Measurements from ENCODE around the gene BMP8A.
"Not testable (repeated sequence)": the region's sequence is repeated elsewhere in the genome, so short reads cannot be mapped to it uniquely, and the experiment has no call there.

The BMP8A gene

DNA sequence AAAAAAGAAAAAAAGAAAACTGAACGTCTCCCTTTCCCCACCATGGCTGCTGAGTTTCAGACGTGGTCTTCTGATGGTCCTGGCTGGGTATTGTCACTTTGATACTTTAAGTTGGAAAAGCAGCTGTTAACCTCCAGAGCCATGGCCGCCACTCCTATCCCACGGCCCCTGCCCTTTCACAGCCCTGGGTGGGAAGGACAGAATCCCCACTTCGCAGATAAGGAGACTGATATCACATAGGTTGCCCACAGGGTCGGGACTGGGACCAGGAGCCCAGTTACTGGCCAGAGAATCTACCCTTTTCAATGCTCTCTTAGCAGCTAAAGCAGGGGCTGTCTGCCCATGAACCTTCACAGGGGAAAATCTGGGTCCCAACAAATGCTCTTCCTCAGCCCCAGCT lies 16.8 kb downstream of the BMP8A start:
- no peak for DNase-seq

DNA sequence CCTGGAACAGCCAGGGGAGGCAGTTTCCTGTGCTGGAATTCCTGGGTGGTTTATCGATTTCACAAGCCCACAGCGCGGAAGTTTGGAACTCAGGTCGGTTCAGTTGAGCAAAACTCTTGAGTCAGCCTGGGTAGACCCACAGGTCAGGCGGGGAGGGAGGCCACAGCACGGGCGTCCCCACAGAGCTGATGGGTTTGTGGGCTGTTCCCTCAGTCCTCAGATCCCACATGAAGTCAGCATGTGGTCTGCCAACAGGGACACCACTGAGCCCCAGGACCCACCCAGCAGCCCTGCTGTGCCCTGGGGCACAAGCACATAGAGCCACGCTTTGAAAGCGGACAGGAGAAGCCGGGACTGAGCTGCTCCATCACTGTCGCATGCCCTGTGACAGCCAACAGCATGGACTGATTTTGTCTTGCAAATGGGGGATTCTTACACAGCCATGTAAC lies 17.4 kb downstream of the BMP8A start:
- DNase-seq: no peak

DNA sequence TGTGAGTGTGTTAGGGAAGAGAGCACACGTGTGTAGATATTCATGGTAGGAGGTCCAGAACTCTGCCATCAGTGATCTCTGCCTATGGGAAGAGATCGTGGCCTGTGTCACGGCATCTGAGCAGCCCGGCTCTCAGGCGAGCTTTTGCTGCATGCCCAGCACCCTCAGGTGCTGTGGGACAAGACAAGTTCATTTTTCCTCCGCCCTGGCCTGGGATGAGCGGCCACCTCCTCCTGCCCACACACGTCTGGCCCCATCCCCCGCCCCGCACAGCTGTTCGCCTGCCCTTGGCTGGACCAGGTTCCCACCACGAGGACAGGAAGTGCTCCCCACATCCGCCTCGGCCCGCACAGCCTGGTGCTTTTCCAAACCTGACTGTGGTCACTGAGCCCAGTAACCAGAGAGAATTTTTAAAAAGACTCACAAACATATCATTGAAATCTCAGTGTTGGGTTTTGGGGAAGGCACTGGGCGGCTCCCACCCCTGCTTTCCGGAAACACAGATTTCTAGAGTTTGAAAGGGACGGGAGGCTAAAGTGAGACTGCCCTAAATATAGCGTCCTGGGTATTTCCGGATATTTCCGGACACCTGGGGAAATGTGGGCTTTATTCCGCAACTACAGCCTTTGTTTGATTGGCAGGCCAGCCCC lies 18.0 kb downstream of the BMP8A start:
- no peak for DNase-seq

DNA sequence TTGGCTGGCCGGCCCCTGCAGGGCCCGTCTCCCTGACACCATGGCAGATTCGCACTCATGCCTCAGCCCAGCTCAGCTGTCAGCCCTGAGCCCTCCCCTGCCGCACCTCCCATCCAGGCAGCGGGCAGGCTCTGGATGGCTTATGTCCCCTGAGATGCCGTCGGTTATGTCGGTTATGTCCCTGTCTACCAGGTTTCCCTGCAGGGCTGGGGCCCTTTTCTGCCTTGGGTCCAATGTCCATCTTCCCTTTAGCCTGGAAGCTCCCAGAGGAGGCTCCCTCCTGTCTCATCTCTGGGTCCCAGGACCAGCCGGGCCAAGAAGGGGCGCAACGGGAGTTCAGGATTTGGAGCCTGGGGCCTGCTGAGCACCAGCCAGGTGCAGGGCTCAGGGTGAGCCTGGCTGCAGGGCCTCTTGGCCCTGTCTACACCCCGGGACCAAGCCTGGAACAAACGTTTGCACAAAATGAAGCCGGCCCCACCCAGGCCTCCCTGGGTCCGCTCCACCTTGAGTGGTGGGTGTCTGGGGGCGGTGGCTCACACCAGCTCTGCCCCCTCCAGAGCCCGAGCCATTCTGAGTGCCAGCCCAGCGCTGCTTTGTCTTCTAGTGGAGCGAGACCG lies 19.2 kb downstream of the BMP8A start:
- DNase-seq: not testable (repeated sequence)

DNA sequence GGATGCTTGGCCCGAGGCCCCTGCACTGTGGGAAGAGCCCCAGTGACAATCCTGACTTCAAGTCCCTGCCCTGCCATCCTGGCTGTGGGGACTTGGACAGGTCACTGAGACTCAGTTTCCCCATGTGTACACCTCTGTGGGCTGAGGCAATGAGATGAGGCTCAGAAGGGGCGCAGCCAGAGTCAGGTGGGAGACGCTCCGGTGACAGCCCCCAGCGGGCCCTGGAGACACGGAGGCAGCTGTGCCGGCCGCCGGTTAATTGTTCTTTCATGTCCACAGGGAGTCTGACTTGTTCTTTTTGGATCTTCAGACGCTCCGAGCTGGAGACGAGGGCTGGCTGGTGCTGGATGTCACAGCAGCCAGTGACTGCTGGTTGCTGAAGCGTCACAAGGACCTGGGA lies 20.0 kb downstream of the BMP8A start:
- DNase-seq: not testable (repeated sequence)

DNA sequence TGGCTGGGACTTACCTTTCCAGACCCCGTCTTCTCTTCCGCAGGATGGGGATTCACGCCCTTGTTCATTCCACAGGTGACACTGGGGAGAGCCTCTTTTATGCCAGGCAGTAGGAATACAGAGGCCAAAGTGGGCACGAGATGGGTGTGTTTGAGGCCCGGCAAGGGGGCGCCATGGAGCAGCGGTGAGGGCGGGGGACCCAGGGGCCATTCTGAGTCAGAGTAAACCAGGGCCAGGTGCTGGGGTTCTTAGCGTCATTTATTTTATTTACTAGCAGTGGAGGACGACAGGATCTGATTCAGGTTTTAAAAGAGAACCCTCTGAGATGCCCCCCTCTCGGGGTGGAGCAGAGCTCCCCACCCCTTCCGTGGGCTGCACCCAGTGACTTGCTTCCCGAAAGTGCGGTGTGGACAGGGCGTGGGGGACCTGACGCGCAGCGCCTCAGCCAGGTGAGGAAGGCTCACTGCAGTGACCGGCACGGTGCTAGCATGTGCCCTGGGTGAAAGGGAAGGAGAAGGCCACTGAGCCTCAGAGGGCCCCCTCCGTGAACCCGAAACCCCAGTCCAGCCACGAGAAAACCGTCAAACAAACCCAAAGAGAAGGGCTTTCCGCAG lies 20.9 kb downstream of the BMP8A start:
- DNase-seq: not testable (repeated sequence)

DNA sequence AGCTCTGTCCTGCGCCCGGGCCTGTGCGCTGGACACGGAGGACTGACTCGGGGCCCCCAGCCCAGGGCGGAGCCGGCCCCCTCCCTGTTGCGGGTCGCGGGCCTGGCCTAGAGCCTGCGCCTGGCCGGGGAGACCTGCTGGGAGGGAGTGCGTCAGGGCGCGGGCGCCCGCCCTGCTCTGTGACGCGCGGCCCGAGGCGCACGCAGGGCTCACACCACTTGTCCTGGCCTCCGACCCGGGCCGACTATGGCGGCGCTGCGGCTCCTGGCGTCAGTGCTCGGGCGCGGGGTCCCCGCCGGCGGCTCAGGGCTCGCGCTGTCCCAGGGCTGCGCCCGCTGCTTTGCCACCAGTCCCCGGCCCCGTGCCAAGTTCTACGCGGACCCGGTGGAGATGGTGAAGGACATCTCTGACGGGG lies 23.3 kb downstream of the BMP8A start:
- not testable (repeated sequence) for DNase-seq

DNA sequence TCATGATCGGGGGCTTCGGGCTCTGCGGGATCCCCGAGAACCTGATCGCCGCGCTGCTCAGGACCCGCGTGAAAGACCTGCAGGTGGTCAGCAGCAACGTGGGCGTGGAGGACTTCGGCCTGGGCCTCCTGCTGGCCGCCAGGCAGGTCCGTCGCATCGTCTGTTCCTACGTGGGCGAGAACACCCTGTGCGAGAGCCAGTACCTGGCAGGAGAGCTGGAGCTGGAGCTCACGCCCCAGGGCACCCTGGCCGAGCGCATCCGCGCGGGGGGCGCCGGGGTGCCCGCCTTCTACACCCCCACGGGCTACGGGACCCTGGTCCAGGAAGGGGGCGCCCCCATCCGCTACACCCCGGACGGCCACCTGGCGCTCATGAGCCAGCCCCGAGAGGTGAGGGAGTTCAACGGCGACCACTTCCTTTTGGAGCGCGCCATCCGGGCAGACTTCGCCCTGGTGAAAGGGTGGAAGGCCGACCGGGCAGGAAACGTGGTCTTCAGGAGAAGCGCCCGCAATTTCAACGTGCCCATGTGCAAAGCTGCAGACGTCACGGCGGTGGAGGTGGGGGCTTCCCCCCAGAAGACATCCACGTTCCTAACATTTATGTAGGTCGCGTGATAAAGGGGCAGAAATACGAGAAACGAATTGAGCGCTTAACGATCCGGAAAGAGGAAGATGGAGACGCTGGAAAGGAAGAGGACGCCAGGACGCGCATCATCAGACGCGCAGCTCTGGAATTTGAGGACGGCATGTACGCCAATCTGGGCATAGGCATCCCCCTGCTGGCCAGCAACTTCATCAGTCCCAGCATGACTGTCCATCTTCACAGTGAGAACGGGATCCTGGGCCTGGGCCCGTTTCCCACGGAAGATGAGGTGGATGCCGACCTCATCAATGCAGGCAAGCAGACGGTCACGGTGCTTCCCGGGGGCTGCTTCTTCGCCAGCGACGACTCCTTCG lies 24.0 kb downstream of the BMP8A start:
- not testable (repeated sequence) for DNase-seq

DNA sequence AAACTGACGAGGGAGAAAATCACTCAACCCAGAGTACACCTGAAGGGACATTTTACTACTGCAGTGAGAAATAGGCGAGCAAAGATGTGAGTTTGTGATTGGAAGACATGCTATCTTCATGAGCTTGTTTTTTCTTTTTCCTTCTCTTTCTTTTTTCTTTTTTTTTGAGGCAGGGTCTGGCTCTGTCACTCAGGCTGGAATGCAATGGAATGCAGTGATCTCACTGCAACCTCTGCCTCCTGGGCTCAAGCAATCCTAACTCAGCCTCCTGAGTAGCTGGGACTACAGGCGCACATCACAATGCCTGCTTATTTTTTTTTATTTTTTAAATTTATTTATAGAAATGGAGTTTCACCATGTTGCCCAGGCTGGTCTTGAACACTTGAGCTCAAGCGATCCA lies 25.4 kb downstream of the BMP8A start:
- not testable (repeated sequence) for DNase-seq

DNA sequence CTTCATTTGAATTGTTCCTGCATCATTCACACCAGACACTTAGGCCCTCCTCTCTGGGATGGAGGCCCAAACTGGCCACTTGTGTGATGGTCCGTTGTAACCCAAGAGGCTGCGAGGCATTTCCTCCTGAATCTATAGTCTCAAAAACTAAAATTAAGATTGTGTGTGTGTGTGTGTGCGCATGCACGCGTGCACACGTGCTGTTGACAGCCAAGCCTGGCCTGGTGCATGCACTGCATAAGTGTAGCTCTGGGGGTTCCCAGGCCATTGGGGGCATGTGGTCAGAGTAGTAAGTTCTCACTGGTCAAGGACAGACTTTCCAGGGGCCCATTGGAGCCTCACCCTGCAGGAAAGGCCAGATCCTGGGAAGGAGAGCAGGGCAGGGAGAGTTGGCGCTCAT lies 26.5 kb downstream of the BMP8A start:
- not testable (repeated sequence) for DNase-seq

DNA sequence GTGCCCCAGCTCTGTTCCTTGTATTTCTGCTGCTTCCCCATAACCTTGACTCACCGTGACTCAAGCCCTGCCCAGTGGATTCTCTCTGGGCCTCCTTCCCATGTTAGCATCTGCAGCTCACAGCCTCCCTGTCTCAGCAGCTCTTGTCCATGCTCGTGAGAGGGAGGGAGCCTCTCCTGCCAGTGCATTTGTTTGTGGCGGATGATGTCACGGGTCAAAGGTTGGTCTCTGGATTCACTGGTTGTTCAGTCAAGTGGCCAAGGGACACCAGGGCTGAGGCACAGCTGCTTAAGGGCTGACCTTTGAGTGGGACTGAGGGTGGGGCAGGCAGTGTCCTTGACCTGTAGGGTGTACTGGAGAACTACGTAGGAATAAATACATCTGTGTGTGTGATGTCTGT lies 27.9 kb downstream of the BMP8A start:
- DNase-seq: not testable (repeated sequence)

DNA sequence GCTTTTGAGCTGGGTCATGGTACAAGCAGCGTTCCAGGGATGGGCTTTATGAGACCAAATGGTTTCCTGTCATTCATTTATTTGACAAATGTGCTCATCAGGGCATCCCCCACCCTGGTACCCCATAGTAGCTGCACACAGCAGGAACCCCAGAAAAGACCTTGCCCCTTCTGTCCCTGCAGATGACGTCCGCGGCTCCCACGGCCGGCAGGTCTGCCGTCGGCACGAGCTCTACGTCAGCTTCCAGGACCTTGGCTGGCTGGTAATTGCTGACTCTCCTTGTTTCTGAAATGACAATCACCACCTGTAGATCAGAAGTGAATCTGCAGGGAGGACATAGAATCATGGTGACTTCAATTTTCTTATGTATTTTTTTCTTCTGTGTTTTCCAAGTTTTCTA lies 30.8 kb downstream of the BMP8A start:
- not testable (repeated sequence) for DNase-seq

DNA sequence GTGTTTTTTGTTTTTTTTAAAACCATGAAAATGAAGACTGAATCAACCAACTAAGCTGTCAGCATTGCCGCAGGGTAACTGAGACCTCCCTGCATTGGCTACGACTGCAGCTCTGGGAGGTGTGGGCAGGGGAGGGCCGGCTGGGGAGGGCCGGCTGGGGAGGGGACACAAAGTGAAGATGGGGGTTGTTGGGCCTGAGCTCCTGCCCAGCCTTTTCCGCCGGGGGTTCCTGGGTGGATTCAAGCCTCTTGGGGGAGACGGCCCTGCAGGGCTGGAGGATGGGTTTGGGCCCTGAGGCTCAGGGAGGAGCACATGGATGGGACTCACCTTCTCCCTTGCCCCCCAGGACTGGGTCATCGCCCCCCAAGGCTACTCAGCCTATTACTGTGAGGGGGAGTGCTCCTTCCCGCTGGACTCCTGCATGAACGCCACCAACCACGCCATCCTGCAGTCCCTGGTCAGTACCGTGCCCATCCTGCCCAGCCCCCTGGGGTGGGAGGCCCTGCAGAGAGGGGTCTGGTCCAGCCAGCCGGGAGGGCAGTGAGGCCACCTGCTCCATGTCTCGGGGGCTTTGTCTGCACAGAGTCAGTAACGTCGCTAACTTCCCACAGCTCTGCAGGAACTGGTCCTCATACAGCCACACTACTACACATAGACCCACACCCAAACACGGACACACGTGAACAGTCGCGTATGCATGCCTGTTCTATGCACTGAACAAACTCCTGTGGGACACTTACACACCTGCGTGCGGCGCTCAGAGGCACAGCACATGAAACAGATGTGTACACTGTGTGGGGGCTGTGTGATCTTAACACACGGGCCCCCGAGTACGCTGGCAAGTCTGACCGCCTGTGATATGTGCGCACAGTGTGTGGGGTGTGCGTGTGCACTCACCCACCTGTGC lies 31.5 kb downstream of the BMP8A start:
- DNase-seq: no peak

DNA sequence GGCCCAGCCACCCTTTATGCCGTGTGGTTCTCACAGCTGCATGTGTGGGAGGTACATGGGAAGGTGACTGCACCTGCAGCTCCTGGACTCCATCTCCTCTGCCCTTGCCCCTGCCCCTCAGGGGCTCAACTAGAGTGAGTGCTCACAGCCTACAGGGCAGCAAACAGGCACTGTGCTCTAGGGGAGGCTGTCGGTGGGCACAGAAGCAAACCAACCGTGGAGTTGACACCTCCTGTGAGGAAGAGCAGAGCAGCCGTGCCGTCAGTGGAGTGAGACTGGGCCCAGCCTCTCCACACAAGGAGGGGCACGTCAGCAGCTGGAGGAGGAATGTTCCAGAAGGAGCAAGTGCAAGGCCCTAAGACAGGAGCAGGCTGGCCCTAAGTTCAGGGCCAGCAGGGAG lies 32.7 kb downstream of the BMP8A start:
- no peak for DNase-seq

DNA sequence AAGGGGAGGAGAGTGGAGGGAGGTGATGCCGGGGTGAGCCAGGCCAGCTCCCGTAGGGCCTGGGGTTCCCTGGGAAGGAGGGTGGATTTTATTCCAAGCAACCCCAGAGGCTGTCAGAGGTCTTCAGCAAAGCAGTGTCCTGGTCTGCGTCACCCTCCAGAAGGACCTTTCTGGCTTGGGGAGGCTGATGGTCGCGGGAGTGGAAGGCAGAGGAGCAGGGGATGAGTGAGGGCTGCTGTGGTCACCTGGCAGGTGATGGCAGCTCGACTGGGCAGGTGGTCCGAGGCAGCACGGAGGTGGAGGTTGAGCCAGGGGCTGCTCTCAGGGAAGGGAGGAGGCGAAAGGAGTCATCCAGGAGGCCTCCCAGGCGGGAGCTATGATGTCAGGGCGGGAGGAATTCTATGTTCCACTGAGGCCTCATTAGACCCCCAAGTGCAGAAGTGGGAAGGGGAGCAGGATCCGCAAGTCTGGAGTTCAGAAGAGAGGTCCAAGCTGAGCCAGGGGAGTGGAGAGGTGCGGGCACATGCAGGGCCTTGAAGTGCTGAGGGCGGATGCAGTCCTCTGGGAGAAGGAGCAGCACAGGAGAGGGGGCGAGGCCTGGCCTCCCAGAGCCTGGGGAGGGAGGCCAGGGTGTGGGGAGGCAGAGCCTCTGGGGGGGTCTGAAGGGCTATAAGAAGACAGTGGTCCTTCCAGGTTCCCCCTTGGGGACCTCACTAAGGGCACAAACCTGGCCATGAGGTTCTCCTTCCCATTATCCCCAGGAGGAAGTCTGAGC lies 33.3 kb downstream of the BMP8A start:
- DNase-seq: no peak

DNA sequence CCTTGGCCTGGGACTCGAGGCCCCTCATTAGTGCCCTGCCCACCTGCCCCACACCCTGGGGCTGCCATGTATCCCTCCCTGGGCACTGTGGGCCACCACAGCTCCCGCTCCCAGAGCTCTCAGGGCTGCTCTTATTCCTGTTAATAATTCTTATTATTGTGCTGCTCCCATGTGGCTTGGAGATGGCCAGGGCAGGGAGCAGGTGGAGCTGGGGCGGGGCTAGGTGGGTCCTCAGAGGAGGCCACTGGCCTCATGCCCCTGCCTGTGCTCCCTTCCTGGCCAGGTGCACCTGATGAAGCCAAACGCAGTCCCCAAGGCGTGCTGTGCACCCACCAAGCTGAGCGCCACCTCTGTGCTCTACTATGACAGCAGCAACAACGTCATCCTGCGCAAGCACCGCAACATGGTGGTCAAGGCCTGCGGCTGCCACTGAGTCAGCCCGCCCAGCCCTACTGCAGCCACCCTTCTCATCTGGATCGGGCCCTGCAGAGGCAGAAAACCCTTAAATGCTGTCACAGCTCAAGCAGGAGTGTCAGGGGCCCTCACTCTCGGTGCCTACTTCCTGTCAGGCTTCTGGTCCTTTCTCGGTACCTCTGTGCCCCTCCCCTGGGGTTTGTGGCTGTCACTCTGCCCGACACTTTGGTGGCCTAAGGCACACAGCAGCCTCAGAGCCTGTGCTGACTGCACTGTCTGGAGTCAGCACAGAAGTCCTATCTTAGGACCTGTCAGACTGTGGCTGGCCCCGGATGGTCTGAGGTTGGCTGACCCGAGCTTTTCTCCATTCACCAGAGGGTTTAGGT lies 34.1 kb downstream of the BMP8A start:
- DNase-seq: no peak

DNA sequence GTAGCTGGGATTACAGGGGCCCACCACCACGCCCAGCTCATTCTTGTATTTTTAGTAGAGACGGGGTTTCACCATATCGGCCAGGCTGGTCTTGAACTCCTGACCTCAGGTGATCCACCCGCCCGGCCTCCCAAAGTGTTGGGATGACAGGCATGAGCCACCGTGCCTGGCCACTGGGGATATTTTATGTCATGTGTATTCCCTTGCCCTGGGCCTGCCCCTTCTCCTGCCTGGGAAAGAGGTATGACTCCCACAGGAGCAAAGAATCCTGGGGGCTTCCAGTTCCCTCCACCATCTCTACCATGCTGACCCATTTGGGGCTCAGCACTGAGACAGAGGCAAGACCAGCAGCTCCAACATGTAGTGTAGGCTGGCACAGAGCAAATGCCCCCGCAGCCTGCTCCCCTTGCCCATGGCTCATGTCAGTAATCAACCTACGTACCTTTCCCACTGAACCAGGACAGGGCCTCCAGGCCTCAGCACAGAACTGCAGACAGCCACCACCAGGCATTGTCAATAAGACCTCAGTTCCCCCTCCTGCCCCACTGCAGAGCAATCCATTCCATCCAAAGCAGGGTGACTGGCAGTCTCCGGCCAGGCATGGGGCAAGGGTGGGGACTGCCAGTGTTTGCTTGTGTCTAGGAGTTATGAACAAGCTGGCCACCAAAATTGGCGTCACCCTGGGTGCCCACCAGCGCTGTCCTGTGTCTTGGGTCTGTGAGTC lies 35.2 kb downstream of the BMP8A start:
- no peak for DNase-seq

DNA sequence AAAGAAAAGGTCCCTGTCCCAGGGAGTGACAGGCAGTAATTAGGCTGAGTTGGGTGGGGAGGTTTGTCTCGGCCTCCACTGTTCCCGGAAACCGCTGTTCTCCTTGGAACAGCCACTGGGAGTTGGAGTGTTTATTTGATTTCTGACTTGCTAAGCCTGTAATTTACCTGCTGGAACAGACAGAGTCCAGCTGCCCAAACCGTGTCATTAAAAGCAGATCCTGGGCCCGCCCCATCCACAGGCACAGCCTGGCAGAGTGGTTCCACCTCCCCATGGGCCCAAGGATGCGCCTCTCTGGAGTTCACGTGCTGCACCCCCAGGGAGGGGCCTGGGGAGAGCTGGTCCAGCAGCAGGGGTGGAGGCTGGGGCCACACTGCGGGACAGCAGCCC lies 35.7 kb downstream of the BMP8A start:
- DNase-seq: not testable (repeated sequence)

DNA sequence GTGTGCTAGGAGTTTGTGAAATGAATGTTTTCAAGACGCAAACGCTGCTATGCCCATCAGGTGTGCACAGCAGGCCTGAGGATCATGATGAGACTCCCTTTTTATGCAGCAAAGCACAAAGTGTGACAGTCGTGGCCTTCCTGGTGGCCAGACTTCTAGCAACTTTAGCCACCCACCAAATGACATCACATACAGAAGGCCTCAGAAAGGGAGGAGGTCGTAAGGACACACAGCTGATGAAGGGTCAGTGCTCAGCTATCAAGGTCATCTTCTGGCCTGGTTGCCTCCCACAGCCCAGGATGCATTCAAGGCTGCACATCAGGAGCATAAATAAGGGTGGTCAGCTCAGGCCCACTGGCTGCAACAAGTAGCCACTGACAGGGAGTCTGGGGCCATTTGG lies 36.6 kb downstream of the BMP8A start:
- DNase-seq: no peak

Data from NCI-H1092 treated with DMSO at 0.1 percent for 48 hours (cell line).